ENCODE results near the gene TUBB3. TPM values are rescaled to one million over a fixed set of nuclear protein-coding genes. Genes with fewer than 3 reads are reported as not detected.

TUBB3 gene
- total and polyA plus RNA-seq, 12 donors, result 0.53 to 10.6 (median 0.96) TPM

DNA sequence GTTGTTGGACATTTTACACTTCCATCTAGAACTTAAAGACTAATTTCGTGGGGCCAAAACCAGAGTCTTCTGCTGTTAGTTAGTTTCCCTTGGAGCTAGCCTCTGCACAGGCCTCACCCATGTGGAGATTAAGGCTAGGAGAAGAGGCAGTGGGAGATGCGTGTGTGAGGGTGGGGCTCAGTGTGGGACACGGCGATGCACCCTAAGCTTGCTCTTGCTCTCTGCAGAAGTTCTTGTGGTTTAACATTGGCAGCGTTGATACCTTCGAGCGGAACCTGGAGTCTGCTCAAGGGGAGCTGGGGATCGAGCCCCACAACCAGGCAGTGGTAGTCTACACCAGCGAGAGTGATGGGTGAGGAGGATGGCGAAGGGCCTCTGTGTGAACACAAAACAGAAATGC, 62.1 kb downstream of the TUBB3 start:
- intact Hi-C loops (cut with DNase I), result no loop called here
- peaks cover 3 to 94% (median 42%) of the 10 kb centered on the region in 9 donors for H3K36me3 ChIP-seq
- TF ChIP-seq, protein P1, sequence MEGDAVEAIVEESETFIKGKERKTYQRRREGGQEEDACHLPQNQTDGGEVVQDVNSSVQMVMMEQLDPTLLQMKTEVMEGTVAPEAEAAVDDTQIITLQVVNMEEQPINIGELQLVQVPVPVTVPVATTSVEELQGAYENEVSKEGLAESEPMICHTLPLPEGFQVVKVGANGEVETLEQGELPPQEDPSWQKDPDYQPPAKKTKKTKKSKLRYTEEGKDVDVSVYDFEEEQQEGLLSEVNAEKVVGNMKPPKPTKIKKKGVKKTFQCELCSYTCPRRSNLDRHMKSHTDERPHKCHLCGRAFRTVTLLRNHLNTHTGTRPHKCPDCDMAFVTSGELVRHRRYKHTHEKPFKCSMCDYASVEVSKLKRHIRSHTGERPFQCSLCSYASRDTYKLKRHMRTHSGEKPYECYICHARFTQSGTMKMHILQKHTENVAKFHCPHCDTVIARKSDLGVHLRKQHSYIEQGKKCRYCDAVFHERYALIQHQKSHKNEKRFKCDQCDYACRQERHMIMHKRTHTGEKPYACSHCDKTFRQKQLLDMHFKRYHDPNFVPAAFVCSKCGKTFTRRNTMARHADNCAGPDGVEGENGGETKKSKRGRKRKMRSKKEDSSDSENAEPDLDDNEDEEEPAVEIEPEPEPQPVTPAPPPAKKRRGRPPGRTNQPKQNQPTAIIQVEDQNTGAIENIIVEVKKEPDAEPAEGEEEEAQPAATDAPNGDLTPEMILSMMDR (IDR thresholded peaks at IDR 0.05), result no peak
- no peaks in the 10 kb centered on the region for H3K9me3 ChIP-seq
- 97 to 98% methylated on average over 10 of the region's 10 CpGs for WGBS, 2 donors
- DNase-seq (no peak), ATAC-seq (no peak)
- no peak overlapping the region for H3K27ac ChIP-seq
- no peaks in the 10 kb centered on the region for H3K27me3 ChIP-seq
- no peak overlapping the region for H3K4me3 ChIP-seq
- no peaks in the 10 kb centered on the region for H3K4me1 ChIP-seq

Other genes with a start within 250 kb of the TUBB3 start
- gene CDK10, start 236.7 kb upstream of the TUBB3 start, total RNA-seq, result 10 to 100 TPM; 14.7 to 31.4 (median 21.6) TPM
- 10 to 100 TPM; 35.9 to 63.4 TPM for gene CDK10, start 236.7 kb upstream of the TUBB3 start, polyA plus RNA-seq
- 1 to 10 TPM; 1.9 to 4.1 (median 2.9) TPM for gene SPATA2L, start 221.6 kb upstream of the TUBB3 start, total RNA-seq
- 10 to 100 TPM in 1 of 2 donors, 1 to 10 TPM in 1; 3.2 to 13.0 TPM for gene SPATA2L, start 221.6 kb upstream of the TUBB3 start, polyA plus RNA-seq
- 10 to 100 TPM in 9 of 10 donors, 1 to 10 TPM in 1; 9.3 to 15.6 (median 11.8) TPM for gene VPS9D1, start 202.4 kb upstream of the TUBB3 start, total RNA-seq
- 10 to 100 TPM in 1 of 2 donors, 1 to 10 TPM in 1; 7.0 to 41.0 TPM for gene VPS9D1, start 202.4 kb upstream of the TUBB3 start, polyA plus RNA-seq
- 10 to 100 TPM in 9 of 10 donors, 1 to 10 TPM in 1; 8.2 to 16.0 (median 12.8) TPM for gene ZNF276, start 201.8 kb upstream of the TUBB3 start, total RNA-seq
- 10 to 100 TPM; 12.2 to 29.3 TPM for gene ZNF276, start 201.8 kb upstream of the TUBB3 start, polyA plus RNA-seq
- 100 to 1,000 TPM in 1 of 10 donors, 1 to 10 TPM in 9; 1.0 to 101 (median 2.0) TPM for gene FANCA, start 106.7 kb upstream of the TUBB3 start, total RNA-seq
- gene FANCA, start 106.7 kb upstream of the TUBB3 start, polyA plus RNA-seq, result 1 to 10 TPM; 2.8 to 4.0 TPM
- 1 to 10 TPM in 6 of 10 donors, under 1 TPM in 4; 0.46 to 1.9 (median 1.2) TPM for gene SPIRE2, start 94.9 kb upstream of the TUBB3 start, total RNA-seq
- gene SPIRE2, start 94.9 kb upstream of the TUBB3 start, polyA plus RNA-seq, result 1 to 10 TPM in 1 of 2 donors, under 1 TPM in 1; 0.52 to 1.5 TPM
- 100 to 1,000 TPM in 3 of 10 donors, 10 to 100 TPM in 7; 77.5 to 112 (median 94.8) TPM for gene TCF25, start 49.8 kb upstream of the TUBB3 start, total RNA-seq
- gene TCF25, start 49.8 kb upstream of the TUBB3 start, polyA plus RNA-seq, result 100 to 1,000 TPM in 1 of 2 donors, 10 to 100 TPM in 1; 88.3 to 101 TPM
- 1 to 10 TPM in 6 of 10 donors, under 1 TPM in 4; 0.64 to 2.0 (median 1.3) TPM for gene MC1R, start 4.5 kb upstream of the TUBB3 start, total RNA-seq
- 1 to 10 TPM; 1.6 to 4.5 TPM for gene MC1R, start 4.5 kb upstream of the TUBB3 start, polyA plus RNA-seq
- 10 to 100 TPM; 29.3 to 47.6 (median 34.9) TPM for gene DEF8, start 25.4 kb downstream of the TUBB3 start, total RNA-seq
- gene DEF8, start 25.4 kb downstream of the TUBB3 start, polyA plus RNA-seq, result 10 to 100 TPM; 62.6 to 64.8 TPM
- 1 to 10 TPM; 3.0 to 6.8 (median 5.0) TPM for gene DBNDD1, start 96.1 kb downstream of the TUBB3 start, total RNA-seq
- 1 to 10 TPM in 1 of 2 donors, under 1 TPM in 1; 0.72 to 2.2 TPM for gene DBNDD1, start 96.1 kb downstream of the TUBB3 start, polyA plus RNA-seq
- not detected for gene PRDM7, start 154.0 kb downstream of the TUBB3 start, total RNA-seq
- not detected for gene PRDM7, start 154.0 kb downstream of the TUBB3 start, polyA plus RNA-seq